OCI-LY1 (cell line): Measurements from ENCODE around the gene PRR3.

Experiments
- EZH2 ChIP-seq: fragments of 200-600 bp; sonication (generic), shearing (Covaris generic); IDR thresholded peaks from 2 replicates; pipeline ENCODE4 v1.8.0; 2017; ENCODE audit warnings: borderline replicate concordance, mixed run types, mild to moderate bottlenecking, antibody characterized with exemption, low read length, moderate library complexity, mixed read lengths
- TF ChIP-seq, protein P1 (sequence below): fragments of 200-600 bp; sonication (generic), shearing (Covaris generic); IDR thresholded peaks from 2 replicates; pipeline ENCODE4 v1.5.1; 2017; ENCODE audit warnings: mild to moderate bottlenecking, antibody characterized with exemption, low read length, moderate library complexity, mixed read lengths

DNA sequence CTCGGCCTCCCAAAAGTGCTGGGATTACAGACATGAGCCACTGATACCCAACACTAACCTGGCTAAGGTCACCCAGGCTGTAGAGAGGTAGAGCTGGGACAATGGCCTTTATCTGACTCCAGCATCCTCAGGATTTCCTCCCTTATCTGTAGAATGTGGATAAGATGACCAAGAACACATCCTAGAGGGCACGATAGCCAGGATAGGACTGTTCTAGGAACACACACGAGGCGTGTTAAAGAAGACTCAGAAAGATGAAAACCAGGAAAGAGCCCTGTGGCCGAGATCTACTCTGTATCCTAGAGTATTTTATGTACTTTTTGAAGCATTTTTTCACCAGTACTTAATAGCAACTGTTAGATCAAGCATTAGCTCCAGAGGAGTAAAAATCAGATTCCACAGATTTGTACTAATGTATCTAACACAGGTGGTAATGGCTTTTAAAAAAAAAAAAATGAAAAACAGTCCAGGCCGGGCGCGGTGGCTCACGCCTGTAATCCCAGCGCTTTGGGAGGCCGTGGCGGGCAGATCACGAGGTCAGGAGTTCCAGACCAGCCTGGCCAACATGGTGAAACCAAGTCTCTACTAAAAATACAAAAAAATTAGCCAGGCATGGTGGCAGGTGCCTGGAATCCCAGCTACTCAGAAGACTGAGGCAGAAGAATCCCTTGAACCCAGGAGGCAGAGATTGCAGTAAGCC is 42.7 kb downstream of the PRR3 start:
- TF ChIP-seq EZH2, result no peak
- TF ChIP-seq, protein P1, sequence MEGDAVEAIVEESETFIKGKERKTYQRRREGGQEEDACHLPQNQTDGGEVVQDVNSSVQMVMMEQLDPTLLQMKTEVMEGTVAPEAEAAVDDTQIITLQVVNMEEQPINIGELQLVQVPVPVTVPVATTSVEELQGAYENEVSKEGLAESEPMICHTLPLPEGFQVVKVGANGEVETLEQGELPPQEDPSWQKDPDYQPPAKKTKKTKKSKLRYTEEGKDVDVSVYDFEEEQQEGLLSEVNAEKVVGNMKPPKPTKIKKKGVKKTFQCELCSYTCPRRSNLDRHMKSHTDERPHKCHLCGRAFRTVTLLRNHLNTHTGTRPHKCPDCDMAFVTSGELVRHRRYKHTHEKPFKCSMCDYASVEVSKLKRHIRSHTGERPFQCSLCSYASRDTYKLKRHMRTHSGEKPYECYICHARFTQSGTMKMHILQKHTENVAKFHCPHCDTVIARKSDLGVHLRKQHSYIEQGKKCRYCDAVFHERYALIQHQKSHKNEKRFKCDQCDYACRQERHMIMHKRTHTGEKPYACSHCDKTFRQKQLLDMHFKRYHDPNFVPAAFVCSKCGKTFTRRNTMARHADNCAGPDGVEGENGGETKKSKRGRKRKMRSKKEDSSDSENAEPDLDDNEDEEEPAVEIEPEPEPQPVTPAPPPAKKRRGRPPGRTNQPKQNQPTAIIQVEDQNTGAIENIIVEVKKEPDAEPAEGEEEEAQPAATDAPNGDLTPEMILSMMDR, result no peak
